Tibial nerve (tissue), 4 donors: ENCODE results near the gene BLCAP. TPM values are rescaled to one million over a fixed set of nuclear protein-coding genes. Genes with fewer than 3 reads are reported as not detected.
"Not testable (repeated sequence)": the region's sequence is repeated elsewhere in the genome, so short reads cannot be mapped to it uniquely, and the experiment has no call there.

ENCODE experiments used
- DNase-seq, 2 donors: peaks; one replicate each; pipeline ENCODE4 v3.0.0-alpha.2; 2019; ENCODE audit warnings: low spot score in 2 of 2
- H3K27ac ChIP-seq, 4 donors: fragments of 200-600 bp; sonication (generic) in 3 of 4; one replicate each; pipeline ENCODE4 v1.5.1; 2017 to 2019; ENCODE audit warnings: mild to moderate bottlenecking in 1 of 4
- H3K27me3 ChIP-seq, 2 donors: fragments of 200-600 bp; sonication (generic) in 1 of 2; one replicate each; pipeline versions ENCODE4 v1.5.1 to v1.6.0; 2017 to 2019
- H3K36me3 ChIP-seq, 3 donors: fragments of 200-600 bp; sonication (generic); one replicate each; pipeline ENCODE4 v1.5.1; 2018 to 2019
- H3K4me1 ChIP-seq, 4 donors: fragments of 200-600 bp; sonication (generic) in 3 of 4; one replicate each; pipeline ENCODE4 v1.5.1; 2017 to 2019
- H3K4me3 ChIP-seq, 4 donors: fragments of 200-600 bp; sonication (generic) in 3 of 4; one replicate each; pipeline ENCODE4 v1.5.1; 2017 to 2019; ENCODE audit warnings: mild to moderate bottlenecking in 1 of 4, moderate library complexity in 1 of 4
- H3K9me3 ChIP-seq, 4 donors: fragments of 200-600 bp; sonication (generic) in 3 of 4; one replicate each; pipeline ENCODE4 v1.5.1; 2017 to 2019
- EP300 ChIP-seq, 2 donors: sonication (generic); formaldehyde crosslinking; IDR thresholded peaks; one replicate each; pipeline ENCODE4 v1.6.1; 2017; ENCODE audit warnings: antibody characterized with exemption in 2 of 2, mild to moderate bottlenecking in 1 of 2
- POLR2A ChIP-seq, 2 donors: fragments of 450-650 bp; IDR thresholded peaks; one replicate each; pipeline ENCODE4 v1.6.1; 2017; ENCODE audit warnings: antibody characterized with exemption in 2 of 2, mild to moderate bottlenecking in 2 of 2, moderate library complexity in 2 of 2
- WGBS, 2 donors: methylation state at CpG; one replicate each; pipeline ENCODE4 v1.1.5; 2018; 5-methylcytosine and 5-hydroxymethylcytosine counted together
- total RNA-seq, 4 donors: library from RNA; depleted of rRNA; stranded (reverse); fragments of >200 nt; gene quantifications; one replicate each; pipeline ENCODE4 v1.1.0, GENCODE V29; 2016
- TF ChIP-seq, protein P1 (sequence below), 5 experiments: fragments of 200-600 bp in 3 of 5; fragments of 450-650 bp in 2 of 5; sonication (generic) in 3 of 5; IDR thresholded peaks; one replicate each; pipeline ENCODE4 v1.5.1; 2016 to 2019; ENCODE audit warnings: antibody characterized with exemption in 5 of 5, mild to moderate bottlenecking in 3 of 5, moderate library complexity in 2 of 5

The BLCAP gene
- total RNA-seq, 4 donors from 2014 or later = 39.8 to 51.3 (median 48.8) TPM

DNA sequence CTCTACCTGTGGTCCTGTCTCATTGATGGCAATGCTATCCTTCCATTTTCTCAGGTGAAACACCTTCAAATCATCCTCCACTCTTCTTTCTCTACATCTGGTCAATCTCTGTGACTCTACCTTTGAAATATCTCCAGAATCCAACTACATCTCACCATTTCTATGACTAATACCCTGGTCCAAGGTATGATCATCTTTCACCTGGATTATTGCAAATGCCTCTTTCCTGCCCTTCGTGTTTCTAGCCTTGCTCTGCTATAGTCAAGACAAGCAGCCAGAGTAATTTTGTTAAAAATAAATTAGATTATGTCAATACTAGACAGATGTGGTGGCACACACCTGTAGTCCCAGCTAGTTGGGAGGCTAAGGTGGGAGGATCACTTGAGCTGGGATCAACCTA is 17.8 kb upstream of the BLCAP start:
- no peak overlapping the region for H3K4me3 ChIP-seq
- H3K36me3 ChIP-seq = no peaks in the 10 kb centered on the region
- no peak overlapping the region for H3K27ac ChIP-seq
- 87 to 91% methylated on average over 1 of the region's 1 CpG for WGBS, 2 donors
- DNase-seq = no peak
- no peaks in the 10 kb centered on the region for H3K27me3 ChIP-seq
- no peaks in the 10 kb centered on the region for H3K4me1 ChIP-seq
- TF ChIP-seq POLR2A (IDR thresholded peaks at IDR 0.05) (no peak), EP300 (IDR thresholded peaks at IDR 0.05) (no peak)
- TF ChIP-seq, protein P1, sequence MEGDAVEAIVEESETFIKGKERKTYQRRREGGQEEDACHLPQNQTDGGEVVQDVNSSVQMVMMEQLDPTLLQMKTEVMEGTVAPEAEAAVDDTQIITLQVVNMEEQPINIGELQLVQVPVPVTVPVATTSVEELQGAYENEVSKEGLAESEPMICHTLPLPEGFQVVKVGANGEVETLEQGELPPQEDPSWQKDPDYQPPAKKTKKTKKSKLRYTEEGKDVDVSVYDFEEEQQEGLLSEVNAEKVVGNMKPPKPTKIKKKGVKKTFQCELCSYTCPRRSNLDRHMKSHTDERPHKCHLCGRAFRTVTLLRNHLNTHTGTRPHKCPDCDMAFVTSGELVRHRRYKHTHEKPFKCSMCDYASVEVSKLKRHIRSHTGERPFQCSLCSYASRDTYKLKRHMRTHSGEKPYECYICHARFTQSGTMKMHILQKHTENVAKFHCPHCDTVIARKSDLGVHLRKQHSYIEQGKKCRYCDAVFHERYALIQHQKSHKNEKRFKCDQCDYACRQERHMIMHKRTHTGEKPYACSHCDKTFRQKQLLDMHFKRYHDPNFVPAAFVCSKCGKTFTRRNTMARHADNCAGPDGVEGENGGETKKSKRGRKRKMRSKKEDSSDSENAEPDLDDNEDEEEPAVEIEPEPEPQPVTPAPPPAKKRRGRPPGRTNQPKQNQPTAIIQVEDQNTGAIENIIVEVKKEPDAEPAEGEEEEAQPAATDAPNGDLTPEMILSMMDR (IDR thresholded peaks at IDR 0.05) = no peak
- no peaks in the 10 kb centered on the region for H3K9me3 ChIP-seq

DNA sequence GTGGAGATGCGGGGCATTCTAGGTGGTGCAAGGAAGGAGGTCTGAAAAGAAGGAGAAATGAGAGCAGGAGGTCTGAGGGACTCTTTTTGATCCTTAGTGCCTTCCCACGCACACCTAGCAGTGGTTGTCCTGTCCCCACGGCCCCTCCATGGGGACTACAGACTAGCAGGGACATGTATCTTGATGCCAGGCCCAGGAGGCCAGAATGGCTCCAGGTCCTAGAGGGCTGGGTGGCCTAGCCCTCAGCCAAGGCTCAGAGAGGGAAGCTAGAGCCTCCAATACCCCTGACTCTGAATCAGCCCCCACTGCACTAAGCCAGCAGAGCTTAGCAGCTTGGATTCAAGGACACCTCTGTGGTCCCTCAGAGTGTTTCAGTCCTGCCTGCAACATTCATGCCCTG is 16.7 kb upstream of the BLCAP start:
- 61 to 68% methylated on average over 3 of the region's 3 CpGs for WGBS, 2 donors
- Histone ChIP-seq H3K4me1 (no peaks in the 10 kb centered on the region), H3K27me3 (no peaks in the 10 kb centered on the region), H3K27ac (no peak overlapping the region), H3K9me3 (no peaks in the 10 kb centered on the region), H3K36me3 (no peaks in the 10 kb centered on the region), H3K4me3 (no peak overlapping the region)
- TF ChIP-seq, protein P1 (IDR thresholded peaks at IDR 0.05) = no peak
- no peak for TF ChIP-seq POLR2A (IDR thresholded peaks at IDR 0.05)
- TF ChIP-seq EP300 (IDR thresholded peaks at IDR 0.05) = no peak
- DNase-seq = no peak

DNA sequence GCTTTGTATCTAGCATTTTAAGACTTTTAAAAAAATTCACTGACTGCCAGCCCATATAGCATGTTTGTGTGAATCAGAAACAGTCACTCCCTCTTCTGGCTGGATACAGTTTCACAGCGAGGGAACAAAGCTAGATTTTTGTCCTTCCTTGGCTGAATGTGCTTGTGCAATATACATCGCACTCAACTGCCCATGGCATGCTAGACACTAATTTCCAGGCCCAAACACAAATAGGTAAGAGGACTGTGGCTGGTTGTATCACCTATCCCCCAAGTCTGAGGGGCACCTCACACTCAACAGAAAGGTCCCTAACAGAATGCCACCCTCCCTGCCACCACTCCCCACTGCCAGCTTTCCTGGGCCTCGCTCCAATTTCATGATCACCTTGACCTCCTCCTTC is 16.2 kb upstream of the BLCAP start:
- 41 to 48% methylated on average over 3 of the region's 3 CpGs for WGBS, 2 donors
- DNase-seq = no peak
- H3K27ac ChIP-seq = no peak overlapping the region

GRCh38 chr20:37542281-37542680 is 14.6 kb upstream of the BLCAP start:
- TF ChIP-seq, protein P1 (IDR thresholded peaks at IDR 0.05) = no peak
- no peak for TF ChIP-seq POLR2A (IDR thresholded peaks at IDR 0.05)
- TF ChIP-seq EP300 (IDR thresholded peaks at IDR 0.05) = no peak
- no peak overlapping the region for H3K4me3 ChIP-seq
- WGBS, 2 donors = 53 to 61% methylated on average over 6 of the region's 6 CpGs
- H3K36me3 ChIP-seq = no peaks in the 10 kb centered on the region
- no peaks in the 10 kb centered on the region for H3K27me3 ChIP-seq
- no peaks in the 10 kb centered on the region for H3K4me1 ChIP-seq
- H3K9me3 ChIP-seq = no peaks in the 10 kb centered on the region
- no peak overlapping the region for H3K27ac ChIP-seq
- no peak for DNase-seq

More for the DNA sequence above, 16.2 kb upstream of the BLCAP start:
- H3K4me1 ChIP-seq = no peaks in the 10 kb centered on the region
- no peaks in the 10 kb centered on the region for H3K27me3 ChIP-seq
- TF ChIP-seq, protein P1 (IDR thresholded peaks at IDR 0.05) = peak in 2 of 5 experiments; percentile 4 to 9
- TF ChIP-seq EP300 (IDR thresholded peaks at IDR 0.05) = no peak
- H3K4me3 ChIP-seq = no peak overlapping the region
- H3K9me3 ChIP-seq = no peaks in the 10 kb centered on the region
- no peaks in the 10 kb centered on the region for H3K36me3 ChIP-seq

DNA sequence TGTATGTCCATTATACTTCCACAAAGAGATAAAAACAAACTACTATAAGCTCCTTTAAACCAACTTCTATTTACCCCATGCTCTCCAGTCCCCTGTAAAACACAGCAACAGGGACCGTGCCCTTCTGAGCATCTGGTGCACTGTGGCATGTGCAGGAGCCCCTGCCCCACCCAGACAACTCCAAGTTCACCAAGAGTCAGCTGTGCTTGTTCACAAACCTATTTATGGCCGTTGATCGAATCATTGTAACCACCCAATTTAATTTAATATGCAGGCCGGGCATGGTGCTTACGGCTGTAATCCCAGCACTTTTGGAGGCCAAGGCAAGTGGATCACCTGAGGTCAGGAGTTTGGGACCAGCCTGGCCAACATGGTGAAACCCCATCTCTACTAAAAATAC is 13.7 kb upstream of the BLCAP start:
- WGBS, 2 donors = 89 to 91% methylated on average over 5 of the region's 5 CpGs
- DNase-seq = no peak
- H3K9me3 ChIP-seq = no peaks in the 10 kb centered on the region
- H3K4me1 ChIP-seq = no peaks in the 10 kb centered on the region
- no peak for TF ChIP-seq POLR2A (IDR thresholded peaks at IDR 0.05)
- TF ChIP-seq, protein P1 (IDR thresholded peaks at IDR 0.05) = no peak
- no peak for TF ChIP-seq EP300 (IDR thresholded peaks at IDR 0.05)
- H3K27ac ChIP-seq = no peak overlapping the region
- no peaks in the 10 kb centered on the region for H3K27me3 ChIP-seq
- no peaks in the 10 kb centered on the region for H3K36me3 ChIP-seq
- no peak overlapping the region for H3K4me3 ChIP-seq

- not testable (repeated sequence) for H3K36me3 ChIP-seq, H3K4me3 ChIP-seq, H3K27me3 ChIP-seq, H3K9me3 ChIP-seq, DNase-seq, H3K4me1 ChIP-seq, H3K27ac ChIP-seq
- WGBS, 2 donors = 79 to 89% methylated on average over 1 of the region's 1 CpG
Measured at GRCh38 chr20:37540838-37541237, 13.2 kb upstream of the BLCAP start.
